HG03139 (cell line): ENCODE results near the gene RTP2.

Experiments used
- ATAC-seq: cut with Tn5 transposase; IDR thresholded peaks from one replicate; pipeline ENCODE4 v1.9.1; 2021; ENCODE audit not compliant: unreplicated experiment

RTP2 gene

DNA sequence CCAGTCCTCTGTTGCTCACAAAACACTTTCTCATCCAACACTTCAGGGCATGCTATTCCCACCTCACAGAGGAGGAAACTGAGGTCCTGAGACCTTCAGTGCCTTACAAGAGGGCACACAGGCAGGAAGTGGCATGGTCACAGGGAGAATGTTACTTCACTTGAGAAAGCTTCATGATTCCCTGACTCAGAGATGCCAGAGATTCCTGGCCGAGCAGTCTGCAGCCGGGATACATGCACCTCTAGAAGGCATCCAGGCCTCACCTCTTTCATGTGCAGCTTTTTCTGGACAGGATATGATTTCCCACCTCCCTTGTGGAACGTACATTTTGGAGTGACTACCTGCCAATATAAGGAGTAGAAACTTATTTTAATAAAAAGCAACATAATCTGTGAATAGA is 29.3 kb downstream of the RTP2 start:
- no peak for ATAC-seq

DNA sequence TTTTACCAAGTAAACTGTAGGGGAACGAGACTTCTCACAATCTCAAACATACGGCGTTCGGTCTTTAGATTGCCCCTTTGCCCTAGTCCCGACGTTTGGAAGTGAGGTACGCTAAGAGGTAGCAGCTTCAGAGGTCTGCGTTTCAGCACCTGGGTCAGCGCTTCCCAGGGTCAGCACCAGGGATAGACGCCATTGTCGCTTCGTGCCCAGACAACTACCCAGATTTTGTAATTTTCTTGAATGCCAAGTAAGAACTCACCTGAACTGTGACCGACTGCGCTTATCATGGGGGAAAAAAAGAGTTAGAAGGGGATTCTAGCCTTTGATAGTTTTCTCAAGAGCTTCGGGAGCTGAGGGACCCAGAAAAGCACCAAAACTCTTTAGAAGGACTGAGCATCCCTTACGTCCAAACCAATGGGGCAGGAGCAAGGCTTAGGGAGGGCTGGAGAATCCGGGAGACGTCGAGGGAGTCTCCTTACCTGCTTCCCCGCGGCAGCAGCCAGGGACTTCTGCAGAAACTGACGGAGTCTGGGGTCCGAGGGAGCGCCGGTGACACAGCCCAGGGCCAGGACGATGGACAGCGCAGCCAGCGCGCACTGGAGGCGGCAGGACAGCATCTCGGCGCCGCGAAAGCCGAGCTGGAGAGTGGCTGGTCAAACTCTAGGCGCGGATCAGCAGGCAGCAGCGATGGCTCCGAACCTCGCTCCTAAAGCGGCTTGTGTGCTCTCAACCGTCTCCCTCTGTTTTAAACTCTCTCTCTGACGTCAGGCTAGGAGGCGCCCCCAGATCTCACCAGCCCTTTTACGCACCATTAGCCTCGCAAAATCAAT is 32.5 kb downstream of the RTP2 start, which contains the start of gene SST:
Gene SST, minus strand, starts transcription at position 720 of the 830 bp plus-strand sequence. Its CDS starts 103 bp downstream, at position 617.
- ATAC-seq: no peak

DNA sequence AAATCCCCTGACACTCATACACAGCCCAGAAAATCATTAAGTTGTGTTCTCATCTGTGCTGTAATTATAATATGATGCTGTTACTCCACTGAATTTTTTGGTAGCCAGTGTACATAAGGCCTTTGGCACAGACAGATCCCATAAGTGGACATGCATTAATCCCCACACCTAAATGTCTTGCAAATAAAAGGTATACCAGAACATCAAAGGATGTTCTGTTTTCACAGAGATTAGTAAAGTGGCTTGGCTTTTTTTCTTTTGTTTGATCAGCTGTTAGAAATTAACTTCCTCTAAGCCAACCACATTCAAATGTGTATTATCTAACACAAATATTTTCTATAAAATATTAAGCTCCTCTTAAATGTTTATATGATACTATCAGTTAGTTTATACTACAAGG is 34.8 kb downstream of the RTP2 start:
- ATAC-seq: no peak

- ATAC-seq: no peak
Observed at GRCh38 chr3:187665764-187666402, 36.5 kb downstream of the RTP2 start.

- ATAC-seq: no peak
Observed at GRCh38 chr3:187665010-187665409, 37.3 kb downstream of the RTP2 start.

GRCh38 chr3:187662848-187663409 is 39.4 kb downstream of the RTP2 start:
- no peak for ATAC-seq

GRCh38 chr3:187661267-187661666 is 41.1 kb downstream of the RTP2 start:
- no peak for ATAC-seq

- no peak for ATAC-seq
Observed at GRCh38 chr3:187651282-187651681, 51.1 kb downstream of the RTP2 start.
